A673 (cell line): ENCODE results near the gene MBD5. TPM values are rescaled to one million over a fixed set of nuclear protein-coding genes. Genes with fewer than 3 reads are reported as not detected.

Experiments used
- BruUV-seq: library from RNA; stranded (reverse); fragments of 400-500 nt; replicated peaks from 2 replicates; lab custom pipeline; 2021; lab: Mats Ljungman, UMichigan
- CTCF ChIA-PET: fragments of 300-600 bp; sonication (Branson Sonifier 250); formaldehyde crosslinking; loops from one replicate; lab custom pipeline; 2022; ENCODE audit warnings: antibody characterized with exemption; lab: Charles Lee
- POLR2A ChIA-PET: fragments of 300-600 bp; sonication (Branson Sonifier 250); formaldehyde crosslinking; loops from one replicate; lab custom pipeline; 2022; ENCODE audit warnings: antibody characterized with exemption; ENCODE audit not compliant: low non-redundant PET; lab: Charles Lee
- DNase-seq: peaks from one replicate; pipeline ENCODE4 v3.0.0-alpha.2; 2015; ENCODE audit warnings: low spot score
- H3K27ac ChIP-seq: fragments of 200-600 bp; sonication (generic); 2 replicates; pipeline ENCODE4 v1.5.1; 2016; ENCODE audit warnings: mixed run types, low read depth, mild to moderate bottlenecking, mixed read lengths, antibody characterized with exemption, low read length; ENCODE audit not compliant: poor library complexity, severe bottlenecking
- H3K27me3 ChIP-seq: fragments of 200-600 bp; sonication (generic); replicated peaks from 2 replicates; pipeline ENCODE4 v1.6.1; 2017; ENCODE audit warnings: mixed run types, low read depth, mild to moderate bottlenecking, mixed read lengths, antibody characterized with exemption, low read length; ENCODE audit not compliant: insufficient read depth, poor library complexity
- H3K36me3 ChIP-seq: fragments of 200-600 bp; sonication (generic); 2 replicates; pipeline ENCODE4 v1.6.1; 2016; ENCODE audit warnings: mixed run types, mild to moderate bottlenecking, mixed read lengths, antibody characterized with exemption, low read length; ENCODE audit not compliant: insufficient read depth, poor library complexity, severe bottlenecking
- H3K4me1 ChIP-seq: fragments of 200-600 bp; sonication (generic); 2 replicates; pipeline ENCODE4 v1.6.1; 2017; ENCODE audit warnings: mixed run types, mild to moderate bottlenecking, mixed read lengths, antibody characterized with exemption, low read length; ENCODE audit not compliant: insufficient read depth, poor library complexity, severe bottlenecking
- H3K4me3 ChIP-seq: fragments of 200-600 bp; sonication (generic); 2 replicates; pipeline ENCODE4 v1.5.1; 2016; ENCODE audit warnings: low read depth, mixed run types, mild to moderate bottlenecking, mixed read lengths, low read length; ENCODE audit not compliant: poor library complexity, severe bottlenecking
- H3K9me3 ChIP-seq: fragments of 200-600 bp; sonication (generic); 2 replicates; pipeline ENCODE4 v1.6.1; 2016; ENCODE audit warnings: mixed run types, low read depth, mild to moderate bottlenecking, mixed read lengths, antibody characterized with exemption, low read length; ENCODE audit not compliant: poor library complexity, severe bottlenecking
- CTCF ChIP-seq: fragments of 300-800, 200-600 bp; sonication (generic); conservative IDR thresholded peaks from 2 replicates; pipeline ENCODE4 v1.5.1; 2017; ENCODE audit warnings: low read depth, mild to moderate bottlenecking, antibody characterized with exemption, low read length, moderate library complexity, mixed read lengths
- EZH2 ChIP-seq: fragments of 200-600 bp; sonication (generic); IDR thresholded peaks from 2 replicates; pipeline ENCODE4 v1.6.1; 2017; ENCODE audit warnings: borderline replicate concordance, low read depth, mild to moderate bottlenecking, mixed read lengths, antibody characterized with exemption, low read length; ENCODE audit not compliant: poor library complexity, severe bottlenecking
- intact Hi-C: fragments of 100-400 bp; cut with micrococcal nuclease; formaldehyde crosslinking; loops from one replicate; pipeline ENCODE4 v1.10.0; 2022; ENCODE audit not compliant: unreplicated experiment
- total RNA-seq: library from RNA; stranded (reverse); gene quantifications from 2 replicates; pipeline ENCODE4 v1.2.3, GENCODE V29; 2021

Gene MBD5
- total RNA-seq, 1 experiment from 2014 or later, result 32.4 TPM

- CTCF ChIA-PET, result no interaction called here
- TF ChIP-seq CTCF (no peak), EZH2 (no peak)
- POLR2A ChIA-PET, result no interaction called here
Observed at GRCh38 chr2:148161909-148162435, 141.1 kb downstream of the MBD5 start.

GRCh38 chr2:148162871-148163270 lies 142.0 kb downstream of the MBD5 start:
- intact Hi-C loops, result no loop called here
- Histone ChIP-seq H3K4me3 (no peak overlapping the region), H3K27ac (no peak overlapping the region), H3K36me3 (no peaks in the 10 kb centered on the region), H3K27me3 (no peaks in the 10 kb centered on the region), H3K9me3 (no peaks in the 10 kb centered on the region), H3K4me1 (no peaks in the 10 kb centered on the region)
- ChIA-PET POLR2A (no interaction called here), CTCF (no interaction called here)
- no TSS peak for BruUV-seq
- DNase-seq, result no peak
- TF ChIP-seq CTCF, result no peak
- no peak for TF ChIP-seq EZH2

More at GRCh38 chr2:148161909-148162435, 141.1 kb downstream of the MBD5 start:
- Histone ChIP-seq H3K27ac (no peak overlapping the region), H3K36me3 (no peaks in the 10 kb centered on the region), H3K9me3 (no peaks in the 10 kb centered on the region), H3K27me3 (no peaks in the 10 kb centered on the region), H3K4me1 (no peaks in the 10 kb centered on the region), H3K4me3 (no peak overlapping the region)
- intact Hi-C loops, result no loop called here
- DNase-seq, result no peak
- BruUV-seq, result no TSS peak

- intact Hi-C loops, result no loop called here
- no peak overlapping the region for H3K27ac ChIP-seq
- H3K9me3 ChIP-seq, result no peaks in the 10 kb centered on the region
- no peak for TF ChIP-seq CTCF
- no peak for TF ChIP-seq EZH2
- ChIA-PET POLR2A (no interaction called here), CTCF (no interaction called here)
- no peaks in the 10 kb centered on the region for H3K27me3 ChIP-seq
- no peak overlapping the region for H3K4me3 ChIP-seq
- DNase-seq, result no peak
- H3K4me1 ChIP-seq, result no peaks in the 10 kb centered on the region
- BruUV-seq, result no TSS peak
- H3K36me3 ChIP-seq, result no peaks in the 10 kb centered on the region
Observed at GRCh38 chr2:148165975-148166374, 145.1 kb downstream of the MBD5 start.
